T-helper 17 cell (primary cell): Measurements from ENCODE around the gene NANOS1. TPM values are rescaled to one million over a fixed set of nuclear protein-coding genes. Genes with fewer than 3 reads are reported as not detected.

ENCODE experiments used
- ATAC-seq: fragments of 150-1000 bp; cut with Tn5 transposase; 2 replicates; pipeline ENCODE4 v1.10.0; 2021; ENCODE audit warnings: mild to moderate bottlenecking, moderate library complexity
- DNase-seq, 3 donors: peaks; one replicate each; pipeline versions ENCODE4 v3.0.0 to v3.0.0-alpha.2; 2020 to 2021
- H3K9me3 ChIP-seq: one replicate; pipeline ENCODE4 v1.7.0; 2013; ENCODE audit warnings: low read length, mild to moderate bottlenecking; ENCODE audit not compliant: control insufficient read depth, poor library complexity, severe bottlenecking
- H3K27ac Mint-ChIP-seq: one replicate; pipeline ENCODE4 v1.8.0; 2022; ENCODE audit warnings: mild to moderate bottlenecking, moderate library complexity, mixed read lengths
- H3K27me3 Mint-ChIP-seq: one replicate; pipeline ENCODE4 v1.8.0; 2022; ENCODE audit warnings: mixed read lengths
- H3K36me3 Mint-ChIP-seq: one replicate; pipeline ENCODE4 v1.8.0; 2022; ENCODE audit warnings: low read depth, mixed read lengths
- H3K4me1 Mint-ChIP-seq: one replicate; pipeline ENCODE4 v1.8.0; 2022; ENCODE audit warnings: mild to moderate bottlenecking, mixed read lengths
- H3K4me3 Mint-ChIP-seq: one replicate; pipeline ENCODE4 v1.8.0; 2022; ENCODE audit warnings: mild to moderate bottlenecking, moderate library complexity, mixed read lengths
- total RNA-seq, 4 donors: library from RNA in 2 of 4; stranded (reverse) in 2 of 4; gene quantifications; one replicate each; pipeline ENCODE4 v1.2.3 and lab custom pipeline; 2022 to 2026

NANOS1 gene, protein sequence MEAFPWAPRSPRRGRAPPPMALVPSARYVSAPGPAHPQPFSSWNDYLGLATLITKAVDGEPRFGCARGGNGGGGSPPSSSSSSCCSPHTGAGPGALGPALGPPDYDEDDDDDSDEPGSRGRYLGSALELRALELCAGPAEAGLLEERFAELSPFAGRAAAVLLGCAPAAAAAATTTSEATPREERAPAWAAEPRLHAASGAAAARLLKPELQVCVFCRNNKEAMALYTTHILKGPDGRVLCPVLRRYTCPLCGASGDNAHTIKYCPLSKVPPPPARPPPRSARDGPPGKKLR
- under 1 TPM; 0.15 to 0.34 TPM for total RNA-seq
- total RNA-seq (lab: John Stamatoyannopoulos, UW) = 0.46 to 0.90 reads per million in 2 donors

DNA sequence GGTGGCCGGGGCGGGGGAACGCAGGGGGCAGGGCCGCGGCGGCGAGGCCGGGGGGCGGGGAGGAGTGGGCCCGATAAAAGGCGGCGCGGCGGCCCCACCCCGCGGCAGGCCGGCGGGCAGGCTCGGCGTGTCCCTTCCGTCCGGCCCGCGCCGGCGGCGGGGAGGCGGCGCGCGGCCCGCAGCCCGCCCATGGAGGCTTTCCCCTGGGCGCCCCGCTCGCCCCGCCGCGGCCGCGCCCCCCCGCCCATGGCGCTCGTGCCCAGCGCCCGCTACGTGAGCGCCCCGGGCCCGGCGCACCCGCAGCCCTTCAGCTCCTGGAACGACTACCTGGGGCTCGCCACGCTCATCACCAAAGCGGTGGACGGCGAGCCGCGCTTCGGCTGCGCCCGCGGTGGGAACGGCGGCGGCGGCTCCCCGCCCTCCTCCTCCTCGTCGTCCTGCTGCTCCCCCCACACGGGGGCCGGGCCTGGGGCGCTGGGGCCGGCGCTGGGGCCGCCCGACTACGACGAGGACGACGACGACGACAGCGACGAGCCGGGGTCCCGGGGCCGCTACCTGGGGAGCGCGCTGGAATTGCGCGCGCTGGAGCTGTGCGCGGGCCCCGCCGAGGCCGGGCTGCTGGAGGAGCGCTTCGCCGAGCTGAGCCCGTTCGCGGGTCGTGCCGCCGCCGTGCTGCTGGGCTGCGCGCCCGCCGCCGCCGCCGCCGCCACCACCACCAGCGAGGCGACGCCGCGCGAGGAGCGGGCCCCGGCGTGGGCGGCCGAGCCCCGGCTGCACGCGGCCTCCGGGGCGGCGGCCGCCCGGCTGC lies at the start of gene NANOS1:
NANOS1 (plus strand) TSS at position 102 of the 808 bp plus-strand sequence; CDS start at position 190, 88 bp downstream.
- no peak within 1 kb of the TSS for H3K27ac Mint-ChIP-seq
- no peaks in the 10 kb centered on the region for H3K9me3 ChIP-seq
- no peaks in the 10 kb centered on the region for H3K27me3 Mint-ChIP-seq
- H3K4me1 Mint-ChIP-seq = peaks cover 24% of the 10 kb centered on the region
- peak; percentile 16 for ATAC-seq
- peak within 1 kb of the TSS; percentile 88 for H3K4me3 Mint-ChIP-seq
- H3K36me3 Mint-ChIP-seq = peaks cover 6% of the 10 kb centered on the region
- DNase-seq = no peak

DNA sequence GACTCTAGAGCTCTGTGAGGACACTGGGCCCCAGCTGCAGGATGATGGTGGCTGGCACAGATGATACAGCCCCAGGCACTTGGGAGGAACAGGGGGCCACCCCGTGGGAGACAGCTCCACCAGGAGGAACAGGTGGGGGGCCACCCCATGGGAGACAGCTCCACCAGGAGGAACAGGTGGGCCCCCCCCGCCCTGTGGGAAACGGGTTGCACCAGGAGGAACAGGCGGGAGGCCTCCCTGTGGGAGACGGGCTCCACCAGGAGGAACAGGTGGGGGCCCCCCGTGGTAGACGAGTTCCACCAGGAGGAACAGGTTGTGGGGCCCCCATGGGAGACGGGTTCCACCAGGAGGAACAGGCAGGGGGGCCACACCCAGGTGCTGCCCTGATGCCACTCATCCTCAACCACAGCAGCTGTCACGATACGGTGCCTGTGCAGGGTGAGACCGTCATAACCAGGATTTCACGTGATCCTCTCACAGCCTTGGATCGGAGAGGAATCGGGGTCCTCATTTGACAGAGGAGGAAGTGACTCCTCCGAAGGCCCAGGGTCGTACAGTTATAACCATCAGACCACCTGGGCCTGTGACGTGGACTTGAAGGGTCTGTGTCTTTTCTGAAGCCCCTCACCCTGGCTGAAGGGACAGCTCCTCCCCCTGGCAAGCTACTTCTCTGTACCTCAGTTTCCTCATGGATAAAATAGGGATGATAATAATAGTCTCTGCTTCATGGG lies 49.2 kb upstream of the NANOS1 start:
- no peak overlapping the region for H3K27ac Mint-ChIP-seq
- no peak for ATAC-seq
- no peak overlapping the region for H3K4me3 Mint-ChIP-seq
- H3K4me1 Mint-ChIP-seq = no peaks in the 10 kb centered on the region
- H3K27me3 Mint-ChIP-seq = peaks cover 6% of the 10 kb centered on the region
- no peaks in the 10 kb centered on the region for H3K36me3 Mint-ChIP-seq
- H3K9me3 ChIP-seq = no peaks in the 10 kb centered on the region
- no peak for DNase-seq

DNA sequence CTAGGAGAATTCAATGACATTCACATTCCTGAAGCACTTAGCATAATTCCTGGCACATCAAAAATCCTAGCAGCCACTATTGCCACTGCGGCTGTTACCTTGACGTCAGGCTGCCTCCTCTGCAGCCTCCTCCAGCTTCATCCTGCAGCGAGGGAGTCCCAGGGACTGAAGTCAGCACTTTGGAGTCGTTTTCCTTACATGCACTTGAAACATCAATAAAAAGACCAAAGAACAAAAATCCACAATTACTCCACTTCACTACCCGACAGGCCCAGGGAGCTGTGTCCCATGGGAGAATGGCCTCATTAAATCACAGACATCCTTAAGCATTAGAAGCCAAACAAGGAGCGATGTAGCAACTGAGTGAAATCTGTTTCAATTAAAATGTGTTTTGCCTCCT lies 48.6 kb upstream of the NANOS1 start:
- no peak overlapping the region for H3K27ac Mint-ChIP-seq
- H3K4me1 Mint-ChIP-seq = no peaks in the 10 kb centered on the region
- DNase-seq = no peak
- peaks cover 6% of the 10 kb centered on the region for H3K27me3 Mint-ChIP-seq
- H3K4me3 Mint-ChIP-seq = no peak overlapping the region
- no peaks in the 10 kb centered on the region for H3K36me3 Mint-ChIP-seq
- ATAC-seq = no peak
- no peaks in the 10 kb centered on the region for H3K9me3 ChIP-seq

DNA sequence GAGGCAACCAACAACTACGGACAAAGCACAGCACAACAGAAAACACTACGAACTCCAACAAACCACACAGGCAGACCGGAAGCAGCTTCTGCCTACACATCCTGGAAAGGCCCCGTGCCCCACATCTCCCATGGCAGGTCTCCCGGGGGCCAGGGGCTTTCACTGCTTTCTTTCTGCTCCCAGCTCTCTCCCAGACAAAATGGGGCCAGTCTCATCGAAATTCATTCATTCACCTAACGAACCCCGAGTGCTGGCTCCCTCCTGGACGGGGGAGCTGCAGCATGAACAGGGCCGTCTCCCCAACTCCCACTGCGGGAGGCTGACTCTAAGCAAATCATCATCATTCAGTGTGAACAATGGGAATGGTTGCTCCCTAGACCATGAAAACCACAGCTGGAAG lies 47.6 kb upstream of the NANOS1 start:
- Mint-ChIP-seq H3K4me1 (peaks cover 2% of the 10 kb centered on the region), H3K27ac (no peak overlapping the region), H3K4me3 (no peak overlapping the region), H3K27me3 (peaks cover 6% of the 10 kb centered on the region), H3K36me3 (no peaks in the 10 kb centered on the region)
- DNase-seq (no peak), ATAC-seq (no peak)
- no peaks in the 10 kb centered on the region for H3K9me3 ChIP-seq

DNA sequence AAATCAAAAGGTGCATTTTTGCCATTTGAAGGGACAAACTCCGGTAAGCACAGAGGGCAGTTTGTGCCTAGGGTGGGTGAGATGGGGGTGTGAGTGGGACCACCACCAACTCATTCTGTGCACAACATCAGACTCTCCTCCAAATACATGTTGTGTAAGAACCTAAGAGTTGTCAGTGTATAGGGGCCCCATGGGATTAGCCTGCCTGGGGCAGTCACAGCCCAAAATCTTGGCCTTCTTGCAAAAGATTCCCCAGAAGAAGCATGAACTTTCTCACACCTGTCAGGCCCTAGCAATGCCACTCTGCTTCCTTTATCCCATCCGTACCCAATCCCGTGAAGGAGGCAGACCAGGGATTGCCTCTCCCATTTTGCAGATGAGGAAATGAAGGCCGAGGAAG lies 47.1 kb upstream of the NANOS1 start:
- Mint-ChIP-seq H3K4me3 (no peak overlapping the region), H3K36me3 (no peaks in the 10 kb centered on the region), H3K27me3 (peaks cover 6% of the 10 kb centered on the region), H3K4me1 (peaks cover 5% of the 10 kb centered on the region), H3K27ac (no peak overlapping the region)
- no peaks in the 10 kb centered on the region for H3K9me3 ChIP-seq
- ATAC-seq (no peak), DNase-seq (no peak)

DNA sequence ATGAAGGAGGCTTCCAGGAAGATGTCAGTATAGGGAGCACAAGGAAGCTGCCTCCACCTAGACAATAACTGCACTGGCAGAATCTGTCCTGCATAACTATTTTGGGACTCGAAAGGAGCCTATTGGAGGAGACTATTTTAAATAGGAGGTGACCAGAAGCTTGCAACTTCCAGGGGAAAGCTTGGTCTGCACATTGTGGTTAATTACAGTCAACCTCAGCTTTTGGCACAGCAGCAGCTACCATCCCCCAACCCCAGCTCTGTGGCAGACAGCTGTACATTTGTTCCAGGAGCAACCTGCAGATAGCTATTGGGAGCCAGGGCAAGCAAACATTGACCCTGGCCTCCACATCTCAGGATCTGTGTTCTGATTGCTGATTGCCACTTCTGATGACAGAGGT lies 46.3 kb upstream of the NANOS1 start:
- H3K9me3 ChIP-seq = no peaks in the 10 kb centered on the region
- Mint-ChIP-seq H3K27me3 (peaks cover 4% of the 10 kb centered on the region), H3K4me1 (peaks cover 7% of the 10 kb centered on the region), H3K4me3 (no peak overlapping the region), H3K36me3 (no peaks in the 10 kb centered on the region), H3K27ac (no peak overlapping the region)
- DNase-seq (no peak), ATAC-seq (no peak)

DNA sequence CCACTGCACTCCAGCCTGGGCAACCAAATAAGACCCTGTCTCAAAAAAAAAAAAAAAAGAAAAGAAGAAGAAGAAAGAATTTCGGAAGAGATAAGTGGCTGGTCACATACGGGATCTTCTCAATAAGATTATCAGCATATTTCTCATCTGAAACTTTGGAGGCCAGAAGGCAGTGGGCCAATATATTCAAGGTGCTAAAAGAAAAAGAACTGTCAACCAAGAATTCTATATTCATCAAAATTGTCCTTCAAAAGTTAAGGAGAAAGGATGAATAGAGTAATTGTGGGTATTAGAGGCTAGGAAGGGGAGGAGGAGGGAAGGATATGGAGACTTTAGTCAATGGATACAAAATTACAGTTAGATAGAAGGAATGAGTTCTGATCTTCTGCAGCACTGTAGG lies 43.9 kb upstream of the NANOS1 start:
- DNase-seq = no peak
- H3K9me3 ChIP-seq = no peaks in the 10 kb centered on the region
- no peak for ATAC-seq
- Mint-ChIP-seq H3K36me3 (no peaks in the 10 kb centered on the region), H3K27ac (no peak overlapping the region), H3K27me3 (no peaks in the 10 kb centered on the region), H3K4me3 (no peak overlapping the region), H3K4me1 (peaks cover 7% of the 10 kb centered on the region)

DNA sequence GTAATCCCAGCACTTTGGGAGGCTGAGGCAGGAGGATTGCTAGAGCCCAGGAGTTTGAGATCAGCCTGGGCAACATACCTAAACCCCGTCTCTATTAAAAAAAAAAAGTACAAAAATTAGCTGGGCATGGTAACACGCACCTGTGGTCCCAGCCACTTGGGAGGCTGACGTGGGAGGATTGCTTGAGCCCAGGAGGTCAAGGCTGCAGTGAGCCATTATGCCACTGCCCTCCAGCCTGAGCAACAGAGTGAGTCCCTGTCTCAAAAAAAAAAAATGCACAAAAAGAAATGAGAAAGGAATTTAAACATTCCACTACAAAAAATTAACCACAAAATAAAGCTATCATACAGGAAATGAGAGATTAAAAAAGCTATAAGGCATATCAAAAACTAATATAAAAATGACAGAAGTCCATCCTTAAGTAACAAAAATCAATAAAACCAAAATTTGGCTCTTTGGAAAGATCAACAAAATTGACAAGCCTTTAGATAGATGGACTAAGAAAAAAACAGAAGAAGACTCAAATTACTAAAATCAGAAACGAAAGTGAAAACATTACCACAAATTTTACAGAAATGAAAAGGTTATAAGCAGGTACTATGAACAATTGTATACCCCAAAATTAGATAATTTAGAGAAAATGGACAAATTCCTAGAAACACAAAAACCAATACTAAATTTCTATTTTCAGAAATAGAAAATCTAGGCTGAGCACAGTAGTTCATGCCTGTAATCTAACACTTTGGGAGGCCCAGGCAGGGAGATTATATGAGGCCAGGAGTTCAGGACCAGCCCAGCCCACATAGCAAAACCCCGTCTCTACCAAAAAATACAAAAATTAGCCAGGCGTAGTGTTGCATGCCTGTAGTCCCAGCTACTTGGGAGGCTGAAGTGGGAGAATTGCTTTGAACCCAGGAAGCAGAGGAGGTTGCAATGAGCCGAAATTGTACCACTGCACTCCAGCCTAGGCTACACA lies 42.4 kb upstream of the NANOS1 start:
- H3K36me3 Mint-ChIP-seq = no peaks in the 10 kb centered on the region
- DNase-seq (no peak), ATAC-seq (no peak)
- H3K27me3 Mint-ChIP-seq = peaks cover 8% of the 10 kb centered on the region
- peaks cover 7% of the 10 kb centered on the region for H3K4me1 Mint-ChIP-seq
- H3K9me3 ChIP-seq = no peaks in the 10 kb centered on the region
- peak overlapping the region; percentile 37 for H3K4me3 Mint-ChIP-seq
- no peak overlapping the region for H3K27ac Mint-ChIP-seq

DNA sequence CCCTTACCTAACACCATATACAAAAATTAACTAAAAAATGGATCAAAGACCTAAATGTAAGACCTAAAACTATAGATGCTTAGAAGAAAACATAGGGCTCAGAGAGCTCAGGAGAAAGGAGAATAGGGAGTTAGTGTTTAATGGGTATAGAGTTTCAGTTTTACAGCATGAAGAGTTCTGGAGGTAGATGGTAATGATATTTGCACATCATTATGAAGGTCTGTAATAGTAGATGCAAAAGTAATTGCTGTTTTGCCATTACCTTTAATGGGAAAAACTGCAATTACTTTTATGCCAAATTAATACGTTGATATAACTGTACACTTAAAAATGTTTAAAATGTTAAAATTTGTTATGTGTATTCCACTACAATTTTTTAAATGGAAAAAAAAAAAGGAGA lies 39.2 kb upstream of the NANOS1 start:
- no peak for ATAC-seq

DNA sequence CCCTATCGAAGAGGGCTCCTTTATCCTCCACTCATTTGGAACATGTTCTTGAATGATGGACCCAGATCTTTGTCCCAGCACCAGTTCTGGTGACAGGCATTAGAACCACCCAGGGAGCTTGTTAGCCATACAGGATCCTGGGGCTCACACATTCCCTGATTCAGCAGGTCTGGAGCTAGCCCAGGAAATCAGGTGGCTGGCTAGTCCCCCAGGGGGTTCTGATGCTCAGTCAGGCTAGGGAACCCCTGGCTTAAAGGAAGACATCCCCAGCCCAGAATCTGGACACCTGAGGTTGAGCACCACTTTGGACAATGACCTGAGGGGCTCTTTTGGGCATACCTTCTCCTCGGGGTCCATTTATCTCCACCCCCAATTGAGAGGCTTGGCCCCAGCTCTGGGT lies 37.0 kb upstream of the NANOS1 start:
- Mint-ChIP-seq H3K4me1 (peaks cover 1% of the 10 kb centered on the region), H3K4me3 (no peak overlapping the region), H3K27ac (no peak overlapping the region), H3K36me3 (no peaks in the 10 kb centered on the region), H3K27me3 (peaks cover 11% of the 10 kb centered on the region)
- no peaks in the 10 kb centered on the region for H3K9me3 ChIP-seq
- ATAC-seq = no peak
- DNase-seq = no peak

More for the DNA sequence above, 39.2 kb upstream of the NANOS1 start:
- Mint-ChIP-seq H3K36me3 (no peaks in the 10 kb centered on the region), H3K27ac (no peak overlapping the region), H3K4me3 (no peak overlapping the region), H3K27me3 (peaks cover 11% of the 10 kb centered on the region), H3K4me1 (peaks cover 7% of the 10 kb centered on the region)
- H3K9me3 ChIP-seq = no peaks in the 10 kb centered on the region
- no peak for DNase-seq

DNA sequence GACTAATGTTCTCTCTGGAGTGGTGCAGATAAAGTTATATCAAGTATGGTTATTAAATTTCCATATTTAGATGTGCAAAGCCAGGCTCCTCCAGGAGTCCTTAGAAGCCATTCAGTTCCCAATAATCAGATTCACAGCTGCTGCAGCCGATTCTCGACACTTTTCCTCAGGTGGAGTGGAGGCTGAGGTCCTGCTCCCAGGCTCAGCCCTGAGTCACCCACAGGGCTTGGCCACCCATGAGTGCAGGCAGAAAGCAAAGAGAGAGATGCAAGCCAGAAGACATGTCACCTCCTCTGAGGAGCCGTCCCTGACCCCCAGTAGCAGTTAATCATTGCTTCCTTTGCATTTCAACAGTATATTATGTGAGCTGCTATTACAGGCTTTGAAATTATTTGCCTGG lies 36.3 kb upstream of the NANOS1 start:
- H3K27ac Mint-ChIP-seq = no peak overlapping the region
- H3K9me3 ChIP-seq = no peaks in the 10 kb centered on the region
- no peaks in the 10 kb centered on the region for H3K4me1 Mint-ChIP-seq
- H3K27me3 Mint-ChIP-seq = peaks cover 14% of the 10 kb centered on the region
- H3K4me3 Mint-ChIP-seq = no peak overlapping the region
- no peak for ATAC-seq
- no peaks in the 10 kb centered on the region for H3K36me3 Mint-ChIP-seq
- no peak for DNase-seq

DNA sequence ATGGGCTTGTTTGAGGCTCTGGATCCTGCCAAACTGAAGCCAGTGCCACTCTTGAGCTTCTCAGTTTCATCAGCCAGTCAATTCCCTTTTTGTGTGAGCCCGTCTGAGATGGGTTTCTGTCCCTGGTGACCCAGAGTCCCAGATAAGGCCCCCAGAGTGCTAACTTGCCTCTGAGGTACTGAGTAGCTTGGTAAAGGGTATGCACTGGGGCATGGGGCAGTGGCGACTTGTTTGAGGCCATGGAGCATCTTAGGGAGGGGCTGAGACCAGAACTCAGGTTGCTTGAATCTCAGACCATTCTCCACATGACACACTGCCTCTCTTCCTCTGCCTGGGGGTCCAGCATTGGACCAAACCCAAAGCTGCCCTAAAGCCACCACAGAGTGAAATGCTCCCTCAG lies 35.2 kb upstream of the NANOS1 start:
- ATAC-seq (no peak), DNase-seq (no peak)
- Mint-ChIP-seq H3K27ac (no peak overlapping the region), H3K4me3 (no peak overlapping the region), H3K4me1 (no peaks in the 10 kb centered on the region), H3K36me3 (no peaks in the 10 kb centered on the region), H3K27me3 (peaks cover 17% of the 10 kb centered on the region)
- no peaks in the 10 kb centered on the region for H3K9me3 ChIP-seq
